HG02884 (cell line): ENCODE results near the gene HCN2.

ENCODE experiments used
- ATAC-seq: cut with Tn5 transposase; IDR thresholded peaks from one replicate; pipeline ENCODE4 v1.9.1; 2021; ENCODE audit warnings: mild to moderate bottlenecking, moderate library complexity; ENCODE audit not compliant: unreplicated experiment

HCN2 gene

GRCh38 chr19:650121-650520, 60.4 kb downstream of the HCN2 start:
- no peak for ATAC-seq

GRCh38 chr19:651114-651818, 61.6 kb downstream of the HCN2 start:
- ATAC-seq, result no peak

DNA sequence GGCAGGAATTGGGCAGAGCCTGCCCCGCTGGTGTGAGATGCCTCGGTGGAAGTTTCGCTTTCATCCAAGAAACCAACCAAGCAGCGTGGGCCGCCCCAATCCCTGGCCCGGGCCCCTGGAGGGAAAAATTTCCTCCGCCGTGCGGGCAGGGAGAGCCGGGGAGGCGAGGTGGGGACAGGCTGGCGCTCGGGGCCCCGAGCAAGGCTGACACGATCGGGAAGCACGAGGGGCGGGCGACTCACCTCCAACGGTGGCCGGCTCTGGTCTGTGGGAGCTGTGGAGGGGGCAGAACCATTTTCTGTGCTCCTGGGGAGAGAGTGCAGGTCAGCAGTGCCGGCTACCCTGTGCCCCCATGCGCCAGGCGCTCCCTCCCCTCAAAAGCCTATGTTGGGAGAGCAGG, 62.3 kb downstream of the HCN2 start:
- ATAC-seq, result no peak

DNA sequence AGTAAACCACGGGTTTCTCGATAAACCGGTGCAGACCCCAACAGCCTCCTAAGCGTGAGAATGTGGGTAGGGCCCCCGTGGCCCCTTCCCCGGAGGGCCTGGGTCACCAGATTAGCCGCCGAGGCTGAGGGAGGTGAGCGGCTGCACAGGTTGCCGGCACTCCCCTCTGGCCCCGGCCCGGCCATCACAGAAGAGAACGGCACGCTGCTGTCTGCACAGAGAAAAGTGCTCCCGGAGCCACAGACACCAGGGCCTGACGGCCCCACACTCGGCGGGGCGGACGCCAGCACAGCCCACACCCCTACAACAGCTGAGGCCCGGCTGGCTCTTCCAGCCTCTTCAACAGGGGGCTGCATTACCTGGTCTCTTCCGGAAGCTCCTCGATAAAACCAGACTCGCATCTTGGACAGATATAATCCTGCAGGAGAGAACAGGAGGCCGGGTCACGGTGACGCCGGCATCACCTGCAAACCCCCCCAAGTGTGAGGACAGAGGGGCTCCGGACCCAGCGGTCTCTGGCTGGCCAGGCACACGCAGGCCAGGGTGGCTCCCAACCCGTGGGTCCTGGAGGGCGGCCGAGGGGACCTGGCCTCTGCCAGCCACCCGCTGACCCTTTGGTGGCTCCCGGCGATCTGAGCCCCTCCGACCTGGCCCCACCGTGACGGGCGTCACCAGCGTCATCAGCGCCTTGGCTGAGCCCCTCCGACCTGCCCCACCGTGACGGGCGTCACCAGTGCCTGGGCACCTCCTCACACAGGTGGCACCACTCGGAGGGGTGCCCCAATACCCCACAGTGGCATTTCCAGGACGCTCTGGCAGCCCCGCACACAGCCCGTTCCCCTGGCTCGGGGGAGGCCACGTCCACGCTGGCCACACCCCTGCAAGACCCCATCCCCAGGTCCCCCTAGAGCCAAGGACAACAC, 63.0 kb downstream of the HCN2 start:
- ATAC-seq, result no peak

DNA sequence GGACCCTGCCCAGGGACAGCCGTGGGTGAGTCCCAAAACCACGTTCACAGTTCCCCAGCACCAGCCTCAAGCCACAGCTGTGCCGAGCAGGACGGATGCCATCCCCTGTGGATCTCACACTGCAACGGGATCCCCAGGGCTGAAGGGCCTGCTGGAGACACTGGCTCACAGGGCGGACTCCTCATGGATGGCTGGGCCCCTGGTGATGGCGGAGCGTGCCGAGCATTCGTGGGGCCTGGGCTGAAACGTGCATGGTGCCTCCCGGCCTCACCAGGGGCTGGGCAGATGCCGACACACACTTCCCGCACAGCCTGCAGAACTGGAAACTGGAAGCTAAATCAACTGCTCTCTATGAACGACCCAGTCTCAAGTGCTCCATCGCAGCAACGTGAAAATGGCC, 63.7 kb downstream of the HCN2 start:
- no peak for ATAC-seq

DNA sequence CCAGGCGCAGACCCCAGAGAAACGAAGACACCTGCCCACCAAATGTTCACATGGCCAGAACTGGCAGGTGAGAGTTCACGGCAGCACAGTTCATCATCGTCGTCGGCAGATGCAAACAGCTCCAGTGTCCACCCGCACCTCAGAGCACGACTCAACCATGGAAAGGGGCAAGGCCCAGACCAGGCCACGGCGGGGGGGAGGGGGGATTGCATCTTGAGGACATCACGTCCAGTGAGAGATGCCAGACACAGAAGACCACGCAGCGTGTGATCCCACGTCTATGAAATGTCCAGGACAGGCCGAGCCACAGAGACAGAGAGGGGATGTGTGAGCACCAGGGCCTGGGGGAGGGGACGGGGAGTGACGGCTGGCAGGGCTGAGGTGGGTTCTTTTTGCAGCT, 66.0 kb downstream of the HCN2 start:
- no peak for ATAC-seq

DNA sequence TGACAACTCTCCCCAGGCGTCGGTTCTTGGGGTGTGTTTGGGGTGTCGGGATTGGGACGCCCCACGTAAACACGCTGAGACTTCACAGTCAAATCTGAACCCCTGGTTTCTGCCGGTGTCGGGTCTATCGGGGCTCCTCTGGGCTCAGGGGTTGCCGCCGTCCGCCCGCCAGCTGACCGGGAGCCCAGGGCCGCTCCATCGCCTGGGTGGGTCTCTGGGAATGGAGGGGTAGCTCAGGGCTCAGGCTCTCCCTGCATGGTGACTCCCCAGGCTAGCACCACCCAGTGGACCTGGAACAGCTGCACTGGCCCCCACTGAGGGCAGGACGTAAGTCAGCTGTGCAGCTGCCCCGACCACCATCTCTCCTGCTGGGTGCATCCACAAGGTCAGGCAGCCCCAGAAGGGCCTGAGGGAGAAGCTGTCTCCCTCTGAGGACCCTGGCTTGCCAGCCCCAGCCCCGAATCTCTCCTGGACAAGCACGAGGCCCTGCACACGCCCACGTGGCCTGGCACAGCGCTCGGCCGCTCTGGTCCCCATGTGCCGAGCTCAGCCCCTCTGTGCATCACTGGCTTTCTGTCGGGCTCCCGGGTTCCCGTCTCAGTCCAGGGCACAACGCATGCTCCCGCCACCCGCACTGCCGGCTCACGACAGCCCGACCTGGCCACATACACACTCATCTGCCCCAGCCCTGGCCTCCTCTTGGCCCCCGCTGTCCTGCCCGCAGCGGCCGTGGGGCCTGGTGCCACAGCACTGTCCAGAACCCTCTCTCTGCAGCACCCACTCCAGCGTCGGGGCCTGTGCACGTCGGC, 67.3 kb downstream of the HCN2 start:
- no peak for ATAC-seq

DNA sequence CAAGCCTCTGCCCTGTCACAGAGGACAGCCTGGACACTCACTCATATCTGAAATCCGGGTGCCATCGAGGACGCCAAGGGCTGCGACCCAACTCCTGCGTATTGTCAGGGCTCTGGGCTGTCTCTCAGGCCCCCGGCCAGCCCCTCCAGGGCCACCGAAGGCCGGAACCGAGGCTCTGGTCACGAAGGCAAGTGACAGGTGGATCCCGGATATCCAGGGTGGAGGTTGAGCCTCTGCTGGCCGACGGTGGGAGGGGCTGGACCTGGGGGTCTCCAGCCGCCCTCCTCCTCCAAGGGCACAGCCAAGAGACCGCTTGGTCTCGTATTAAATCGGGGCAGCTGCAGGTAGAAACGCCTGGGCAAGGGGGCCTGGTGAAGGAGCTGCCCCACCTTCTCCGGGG, 67.9 kb downstream of the HCN2 start:
- ATAC-seq, result no peak

DNA sequence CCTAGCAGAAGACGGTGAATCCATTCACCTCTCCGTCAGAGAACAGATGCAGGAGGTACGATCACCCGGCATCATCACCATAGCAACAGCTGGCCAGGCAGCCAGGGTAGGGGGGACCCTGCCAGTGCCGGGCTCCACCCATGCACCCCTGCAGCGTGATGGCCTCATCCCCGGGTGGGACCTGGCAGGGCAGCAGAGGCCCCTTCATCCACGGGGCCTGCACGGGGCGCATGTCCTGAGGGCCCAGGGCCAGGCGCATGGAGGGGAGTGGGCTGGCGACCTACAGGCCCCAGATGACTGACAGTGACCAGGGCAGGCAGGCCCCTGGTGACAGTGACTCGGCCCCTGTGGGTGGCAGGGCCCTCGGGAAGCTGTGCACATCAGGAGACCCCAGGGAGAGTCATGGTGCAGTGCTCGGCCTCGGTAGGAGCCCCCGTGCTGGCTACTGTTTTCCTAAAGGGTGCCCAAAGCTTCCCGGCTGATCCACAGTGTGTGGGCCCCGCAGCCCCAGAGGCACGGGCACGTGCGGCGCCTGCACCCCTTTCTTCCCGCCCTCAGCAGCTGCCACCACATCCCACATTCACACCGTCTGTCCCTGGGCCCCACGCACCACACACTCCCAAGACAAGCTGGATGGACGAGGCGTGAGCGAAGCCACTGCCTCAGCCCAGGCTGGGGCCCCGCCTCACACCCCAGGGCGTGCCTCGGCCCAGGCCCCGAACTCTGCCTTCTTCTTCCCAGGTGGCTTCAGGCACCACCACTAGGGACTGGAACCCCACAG, 68.6 kb downstream of the HCN2 start:
- no peak for ATAC-seq

DNA sequence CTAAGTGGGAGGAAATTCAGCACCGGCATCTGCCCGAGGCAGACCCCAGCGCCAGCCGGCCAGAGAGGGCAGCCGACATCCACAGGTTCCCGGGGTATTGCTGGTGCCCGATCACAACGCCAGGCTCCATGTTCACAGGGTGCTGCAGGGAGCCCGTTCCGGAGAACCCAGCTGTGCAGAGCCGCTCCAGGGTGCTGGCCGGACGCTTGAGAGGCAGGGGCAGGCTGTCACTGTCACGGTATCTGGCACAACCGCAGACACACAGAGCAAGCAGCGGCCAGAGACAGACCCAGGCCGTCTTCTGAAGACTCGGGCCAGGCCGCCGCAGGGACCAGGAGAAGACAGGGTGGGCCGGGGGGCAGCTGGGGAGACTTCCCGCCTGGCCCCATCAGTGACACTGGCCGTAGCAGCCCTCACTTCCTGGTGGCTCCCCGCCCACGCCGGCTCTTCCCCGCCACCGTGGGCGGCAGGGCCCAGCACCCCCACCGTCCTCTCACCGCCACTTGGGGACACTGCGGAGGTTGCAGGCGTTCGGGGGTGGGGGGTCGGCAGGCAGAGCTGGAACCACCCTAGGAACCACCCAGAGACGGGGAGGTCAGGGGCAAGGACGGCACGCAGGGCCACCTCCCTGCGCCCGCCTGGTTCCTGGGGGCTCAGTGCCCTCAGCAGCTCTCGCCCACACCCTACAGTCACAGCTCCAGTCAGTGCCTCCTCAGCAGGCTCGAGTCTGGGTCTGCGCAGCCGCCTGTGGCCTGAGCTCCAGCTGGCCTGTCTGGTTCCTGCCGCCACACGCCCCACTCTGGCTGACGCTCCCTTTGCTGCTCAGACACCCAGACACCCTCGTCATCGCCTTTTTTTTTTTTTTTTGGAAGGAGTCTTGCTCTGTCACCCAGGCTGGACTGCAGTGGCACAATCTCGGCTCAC, 69.5 kb downstream of the HCN2 start:
- no peak for ATAC-seq

- no peak for ATAC-seq
Measured at GRCh38 chr19:660793-661426, 71.2 kb downstream of the HCN2 start.

GRCh38 chr19:661427-662196, 71.9 kb downstream of the HCN2 start:
- ATAC-seq, result no peak

GRCh38 chr19:662207-662961, 72.7 kb downstream of the HCN2 start:
- ATAC-seq, result no peak

- no peak for ATAC-seq
Measured at GRCh38 chr19:662962-663681, 73.4 kb downstream of the HCN2 start, which contains the start of gene RNF126. TSS of gene RNF126 (minus strand) at chr19:663214. CDS start at chr19:663121, 93 bp downstream.

- ATAC-seq, result no peak
Measured at GRCh38 chr19:663682-664117, 74.0 kb downstream of the HCN2 start.

DNA sequence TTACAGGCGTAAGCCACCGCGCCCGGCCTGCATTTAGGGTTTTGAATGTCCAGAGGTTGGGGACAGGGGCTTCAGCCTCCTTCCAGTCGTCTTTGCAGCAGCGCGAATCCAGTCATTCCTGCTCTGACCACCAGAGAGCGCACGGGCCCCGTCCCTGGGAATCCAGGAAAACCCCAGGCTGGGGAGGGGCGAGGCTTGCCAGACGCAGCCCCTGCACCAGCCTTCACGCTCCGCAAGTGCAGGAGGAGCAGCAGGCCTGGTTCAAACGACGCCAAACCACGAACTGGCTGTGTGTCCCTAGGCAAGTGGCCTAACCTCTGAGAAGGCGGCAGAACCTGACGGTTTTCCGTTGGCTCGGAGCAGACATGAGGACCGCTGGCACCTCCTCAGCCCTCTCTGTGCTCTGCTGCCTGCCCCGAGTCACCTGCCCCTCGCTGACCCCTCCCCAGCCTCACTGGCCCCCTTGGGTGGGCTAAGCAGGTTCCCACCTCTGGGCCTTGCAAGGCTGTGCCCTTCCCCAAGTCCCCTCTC, 75.3 kb downstream of the HCN2 start:
- ATAC-seq, result no peak
